GM12873 (cell line): ENCODE data around the gene TCN2.

Source experiments
- TF ChIP-seq, protein P1 (sequence below): IDR thresholded peaks from 2 replicates; pipeline ENCODE4 v1.5.1; 2012; ENCODE audit warnings: low read depth, mild to moderate bottlenecking, moderate library complexity, low read length, control low read depth; ENCODE audit not compliant: insufficient read depth; ENCODE audit errors: missing control alignments

Gene TCN2

GRCh38 chr22:30582051-30582450 lies 24.9 kb upstream of the TCN2 start:
- TF ChIP-seq, protein P1, sequence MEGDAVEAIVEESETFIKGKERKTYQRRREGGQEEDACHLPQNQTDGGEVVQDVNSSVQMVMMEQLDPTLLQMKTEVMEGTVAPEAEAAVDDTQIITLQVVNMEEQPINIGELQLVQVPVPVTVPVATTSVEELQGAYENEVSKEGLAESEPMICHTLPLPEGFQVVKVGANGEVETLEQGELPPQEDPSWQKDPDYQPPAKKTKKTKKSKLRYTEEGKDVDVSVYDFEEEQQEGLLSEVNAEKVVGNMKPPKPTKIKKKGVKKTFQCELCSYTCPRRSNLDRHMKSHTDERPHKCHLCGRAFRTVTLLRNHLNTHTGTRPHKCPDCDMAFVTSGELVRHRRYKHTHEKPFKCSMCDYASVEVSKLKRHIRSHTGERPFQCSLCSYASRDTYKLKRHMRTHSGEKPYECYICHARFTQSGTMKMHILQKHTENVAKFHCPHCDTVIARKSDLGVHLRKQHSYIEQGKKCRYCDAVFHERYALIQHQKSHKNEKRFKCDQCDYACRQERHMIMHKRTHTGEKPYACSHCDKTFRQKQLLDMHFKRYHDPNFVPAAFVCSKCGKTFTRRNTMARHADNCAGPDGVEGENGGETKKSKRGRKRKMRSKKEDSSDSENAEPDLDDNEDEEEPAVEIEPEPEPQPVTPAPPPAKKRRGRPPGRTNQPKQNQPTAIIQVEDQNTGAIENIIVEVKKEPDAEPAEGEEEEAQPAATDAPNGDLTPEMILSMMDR, result no peak

- TF ChIP-seq, protein P1, result no peak
Measured at GRCh38 chr22:30582788-30583545, 24.0 kb upstream of the TCN2 start.

GRCh38 chr22:30584441-30584840 lies 22.5 kb upstream of the TCN2 start:
- TF ChIP-seq, protein P1, result no peak

- TF ChIP-seq, protein P1, result no peak
Measured at GRCh38 chr22:30586414-30586813, 20.6 kb upstream of the TCN2 start.

DNA sequence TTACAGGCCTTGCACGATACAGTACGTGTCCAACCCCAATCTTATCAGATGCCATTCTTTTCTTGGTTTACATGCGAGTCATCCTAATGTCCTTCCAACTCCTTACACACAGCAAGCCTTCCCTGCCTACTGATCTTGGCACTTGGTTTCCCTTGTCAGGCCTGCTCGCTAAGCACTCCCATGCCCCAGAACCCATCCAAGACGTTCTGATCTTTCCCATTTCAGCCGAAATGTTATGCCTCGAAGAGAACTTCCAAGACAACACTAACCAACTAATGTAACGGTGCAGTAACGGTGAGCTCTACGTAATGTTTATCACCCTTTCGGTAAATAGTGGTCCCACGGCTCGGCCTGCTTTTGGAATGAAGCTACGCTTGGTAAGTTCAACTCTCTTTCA lies 15.8 kb upstream of the TCN2 start:
- TF ChIP-seq, protein P1, result no peak

DNA sequence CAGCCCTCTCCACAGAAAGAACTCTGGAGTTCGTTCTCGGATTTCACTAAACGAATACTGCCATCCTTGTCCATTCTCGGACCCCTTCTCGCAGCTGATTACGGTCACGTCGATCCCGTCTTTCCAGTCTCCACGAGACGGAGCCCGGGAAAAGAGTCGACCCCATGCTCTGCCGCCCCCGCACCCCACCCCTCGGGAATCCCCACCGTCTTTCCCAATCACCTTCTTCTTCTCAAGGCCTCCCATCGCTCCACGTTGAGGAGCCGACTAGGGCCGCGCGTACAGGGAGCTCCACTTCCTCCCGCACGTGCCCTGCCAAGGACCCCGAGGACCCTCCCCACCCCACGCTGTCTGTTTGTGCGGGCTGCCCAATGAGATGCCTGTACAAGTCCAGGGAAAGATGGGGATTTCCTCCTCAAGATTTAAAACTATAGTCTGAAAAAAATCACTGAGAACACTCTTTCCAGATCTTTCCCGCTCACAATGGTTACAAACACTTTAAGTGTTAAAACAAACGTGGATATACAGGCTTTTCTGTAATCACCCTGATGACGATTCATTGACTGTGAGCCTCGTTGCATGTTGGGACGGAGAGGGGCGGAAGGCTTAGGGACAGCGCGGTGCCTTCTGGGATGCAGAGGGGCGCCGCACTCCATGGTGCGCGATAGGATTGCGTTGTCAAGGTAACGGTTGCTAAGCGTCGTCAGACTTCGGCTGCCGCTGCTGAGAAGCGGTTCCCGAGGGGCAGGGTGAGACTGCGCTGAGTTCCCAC lies 15.2 kb upstream of the TCN2 start, which contains the start of gene PES1:
TSS of gene PES1 (minus strand) at position 323 of the 772 bp plus-strand sequence. CDS start at position 246, 77 bp downstream.
- TF ChIP-seq, protein P1, result no peak

- TF ChIP-seq, protein P1, result no peak
Measured at GRCh38 chr22:30596199-30596598, 10.8 kb upstream of the TCN2 start.
